ENCODE data around the gene TEX261.

GRCh38 chr2:70985283-70985688, 9.4 kb downstream of the TEX261 start:
- TF ChIP-seq POLR2A (IDR thresholded peaks at IDR 0.05; ENCODE audit: low read length) (no peak), GATA1 (IDR thresholded peaks at IDR 0.05; ENCODE audit: low read depth, low read length) (no peak)
